Colonic mucosa (tissue), 4 donors: ENCODE results near the gene RBM42. TPM values are rescaled to one million over a fixed set of nuclear protein-coding genes. Genes with fewer than 3 reads are reported as not detected.

Experiments
- DNase-seq: peaks from one replicate; pipeline ENCODE4 v3.0.0-alpha.2; 2020
- H3K27ac ChIP-seq: fragments of 200-600 bp; one replicate; pipeline ENCODE4 v1.8.0; 2021
- H3K27me3 ChIP-seq: fragments of 200-600 bp; one replicate; pipeline ENCODE4 v1.8.0; 2021
- H3K36me3 ChIP-seq: fragments of 200-600 bp; one replicate; pipeline ENCODE4 v1.8.0; 2021
- H3K4me1 ChIP-seq: fragments of 200-600 bp; one replicate; pipeline ENCODE4 v1.8.0; 2021; ENCODE audit warnings: mild to moderate bottlenecking
- H3K4me3 ChIP-seq: fragments of 200-600 bp; one replicate; pipeline ENCODE4 v1.8.0; 2021
- H3K9ac ChIP-seq, 2 donors: one replicate each; pipeline ENCODE4 v1.7.0; 2013; ENCODE audit warnings: control low read depth in 2 of 2, low read depth in 2 of 2, low read length in 2 of 2
- H3K9me3 ChIP-seq: fragments of 200-600 bp; one replicate; pipeline ENCODE4 v1.8.0; 2021
- CTCF ChIP-seq: fragments of 200-600 bp; IDR thresholded peaks from one replicate; pipeline ENCODE4 v1.8.0; 2022; ENCODE audit warnings: antibody characterized with exemption, mild to moderate bottlenecking
- intact Hi-C: fragments of 100-400 bp; cut with DNase I; formaldehyde crosslinking; loops from one replicate; pipeline ENCODE4 v1.14.1; 2022
- total RNA-seq, 2 donors: library from RNA; stranded (reverse); fragmentation: NEBNext Ultra II Directional in 1 of 2; extraction: Animal tissue kit (Norgen Biotek cat#: 25700) in 1 of 2; gene quantifications; one replicate each; pipeline ENCODE4 v1.2.1, GENCODE V29; 2021
- donor health status: healthy.
- donor health status: DM: no; HTN: no; CAD: no.
- donor health status: DM: no; HTN: no; CAD: no.

RBM42 gene
- total RNA-seq, 2 donors from 2014 or later, result 73.5 to 117 TPM

- intact Hi-C loops, result no loop called here
- TF ChIP-seq CTCF, result no peak
- H3K27ac ChIP-seq, result no peak overlapping the region
- DNase-seq, result no peak
- peaks cover 6% of the 10 kb centered on the region for H3K4me1 ChIP-seq
- H3K27me3 ChIP-seq, result no peaks in the 10 kb centered on the region
- no peak overlapping the region for H3K9ac ChIP-seq
- no peak overlapping the region for H3K4me3 ChIP-seq
- H3K36me3 ChIP-seq, result no peaks in the 10 kb centered on the region
- H3K9me3 ChIP-seq, result no peaks in the 10 kb centered on the region
These were observed 5.0 kb downstream of the RBM42 start for GRCh38 chr19:35633727-35634440.

GRCh38 chr19:35636651-35637050 is 7.8 kb downstream of the RBM42 start:
- DNase-seq, result no peak
- Histone ChIP-seq H3K4me1 (no peaks in the 10 kb centered on the region), H3K36me3 (no peaks in the 10 kb centered on the region), H3K27me3 (no peaks in the 10 kb centered on the region), H3K9ac (no peak overlapping the region), H3K27ac (no peak overlapping the region), H3K9me3 (no peaks in the 10 kb centered on the region), H3K4me3 (no peak overlapping the region)
- intact Hi-C loops, result no loop called here
- TF ChIP-seq CTCF, result no peak

- Histone ChIP-seq H3K27ac (no peak overlapping the region), H3K4me1 (no peaks in the 10 kb centered on the region), H3K36me3 (no peaks in the 10 kb centered on the region), H3K9ac (no peak overlapping the region), H3K4me3 (no peak overlapping the region), H3K27me3 (no peaks in the 10 kb centered on the region), H3K9me3 (no peaks in the 10 kb centered on the region)
- DNase-seq, result no peak
- intact Hi-C loops, result no loop called here
- TF ChIP-seq CTCF, result no peak
These were observed 8.3 kb downstream of the RBM42 start for GRCh38 chr19:35637165-35637564.

GRCh38 chr19:35639321-35639639 is 10.4 kb downstream of the RBM42 start:
- Histone ChIP-seq H3K4me3 (no peak overlapping the region), H3K36me3 (no peaks in the 10 kb centered on the region), H3K27me3 (no peaks in the 10 kb centered on the region), H3K27ac (no peak overlapping the region), H3K9me3 (no peaks in the 10 kb centered on the region), H3K4me1 (no peaks in the 10 kb centered on the region), H3K9ac (no peak overlapping the region)
- intact Hi-C loops, result no loop called here
- no peak for TF ChIP-seq CTCF
- DNase-seq, result no peak

GRCh38 chr19:35639863-35640262 is 11.0 kb downstream of the RBM42 start:
- H3K27me3 ChIP-seq, result no peaks in the 10 kb centered on the region
- no peak for DNase-seq

More at GRCh38 chr19:35639863-35640262, 11.0 kb downstream of the RBM42 start:
- no peak overlapping the region for H3K27ac ChIP-seq
- H3K9me3 ChIP-seq, result no peaks in the 10 kb centered on the region
- no peak overlapping the region for H3K9ac ChIP-seq
- H3K4me1 ChIP-seq, result no peaks in the 10 kb centered on the region
- no peaks in the 10 kb centered on the region for H3K36me3 ChIP-seq
- H3K4me3 ChIP-seq, result no peak overlapping the region
- intact Hi-C loops, result no loop called here
- no peak for TF ChIP-seq CTCF
